ENCODE measurements around the gene TMEM51. TPM values are rescaled to one million over a fixed set of nuclear protein-coding genes. Genes with fewer than 3 reads are reported as not detected.

Gene TMEM51
- total and polyA plus RNA-seq, 2 of the 13 experiments (the other 11 are each of a cell fraction or from before 2014, with no cell fraction given) = 12.2 to 22.3 TPM

DNA sequence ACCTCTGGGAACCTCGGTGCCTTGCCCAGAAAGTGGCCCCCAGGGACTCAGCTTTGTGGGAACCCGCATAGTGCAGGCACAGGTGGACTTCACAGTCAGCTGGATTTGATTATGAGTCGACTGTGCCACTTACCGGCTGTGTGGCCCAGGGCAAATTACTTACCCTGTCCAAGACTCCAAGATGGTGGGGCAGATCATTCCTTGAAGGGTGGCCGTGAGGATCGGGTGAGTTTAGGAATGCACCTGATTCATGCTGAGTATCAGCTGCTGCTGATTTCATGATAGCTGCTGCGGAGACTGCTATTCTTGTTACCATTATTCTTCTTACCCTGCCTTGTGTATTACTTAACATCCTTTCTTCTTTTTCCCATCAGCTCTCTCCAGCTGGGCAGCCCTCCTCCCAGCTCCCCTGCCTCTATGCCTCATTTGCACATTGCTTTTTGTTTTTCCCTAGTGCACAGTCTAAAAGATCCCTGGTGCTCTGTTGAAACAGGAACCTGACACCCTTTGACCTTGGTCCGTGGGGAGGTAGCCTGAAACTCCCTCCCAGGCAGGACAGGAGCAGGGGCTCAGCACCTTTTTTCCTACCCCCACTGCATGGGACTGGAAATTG, 53.0 kb downstream of the TMEM51 start (continued):
- TF ChIP-seq NFKB2 (CRISPR knock-in tag; IDR thresholded peaks at IDR 0.05; ENCODE audit: borderline replicate concordance) = no peak
- TF ChIP-seq NKX3-1 (CRISPR knock-in tag; IDR thresholded peaks at IDR 0.05) = no peak
- no peak for TF ChIP-seq GATA4 (IDR thresholded peaks at IDR 0.05; ENCODE audit: borderline replicate concordance, low read depth)
- no peak for TF ChIP-seq ZNF496 (CRISPR knock-in tag; IDR thresholded peaks at IDR 0.05; ENCODE audit: insufficient replicate concordance)
- TF ChIP-seq KLF12 (CRISPR knock-in tag; IDR thresholded peaks at IDR 0.05; ENCODE audit: borderline replicate concordance) = no peak
- TF ChIP-seq ZNF263 (CRISPR knock-in tag; IDR thresholded peaks at IDR 0.05) = peak; percentile 90
- TF ChIP-seq, protein P1, sequence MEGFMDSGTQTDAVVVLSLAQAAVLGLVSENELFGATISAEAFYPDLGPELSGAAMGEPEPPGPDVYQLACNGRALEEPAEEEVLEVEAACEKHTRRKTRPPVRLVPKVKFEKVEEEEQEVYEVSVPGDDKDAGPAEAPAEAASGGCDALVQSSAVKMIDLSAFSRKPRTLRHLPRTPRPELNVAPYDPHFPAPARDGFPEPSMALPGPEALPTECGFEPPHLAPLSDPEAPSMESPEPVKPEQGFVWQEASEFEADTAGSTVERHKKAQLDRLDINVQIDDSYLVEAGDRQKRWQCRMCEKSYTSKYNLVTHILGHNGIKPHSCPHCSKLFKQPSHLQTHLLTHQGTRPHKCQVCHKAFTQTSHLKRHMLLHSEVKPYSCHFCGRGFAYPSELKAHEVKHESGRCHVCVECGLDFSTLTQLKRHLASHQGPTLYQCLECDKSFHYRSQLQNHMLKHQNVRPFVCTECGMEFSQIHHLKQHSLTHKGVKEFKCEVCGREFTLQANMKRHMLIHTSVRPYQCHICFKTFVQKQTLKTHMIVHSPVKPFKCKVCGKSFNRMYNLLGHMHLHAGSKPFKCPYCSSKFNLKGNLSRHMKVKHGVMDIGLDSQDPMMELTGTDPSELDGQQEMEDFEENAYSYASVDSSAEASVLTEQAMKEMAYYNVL (CRISPR knock-in tag; IDR thresholded peaks at IDR 0.05; ENCODE audit: borderline replicate concordance) = peak; percentile 84
- TF ChIP-seq ZNF780A (CRISPR knock-in tag; IDR thresholded peaks at IDR 0.05) = no peak
- no peak for TF ChIP-seq ZNF883 (CRISPR knock-in tag; IDR thresholded peaks at IDR 0.05; ENCODE audit: not compliant biosample characterization)
- TF ChIP-seq ZNF44 (CRISPR knock-in tag; IDR thresholded peaks at IDR 0.05) = no peak
- no peak for TF ChIP-seq ZIK1 (CRISPR knock-in tag; IDR thresholded peaks at IDR 0.05; ENCODE audit: borderline replicate concordance, low read depth)
- TF ChIP-seq KLF13 (CRISPR knock-in tag; IDR thresholded peaks at IDR 0.05) = no peak
- TF ChIP-seq, protein P2, sequence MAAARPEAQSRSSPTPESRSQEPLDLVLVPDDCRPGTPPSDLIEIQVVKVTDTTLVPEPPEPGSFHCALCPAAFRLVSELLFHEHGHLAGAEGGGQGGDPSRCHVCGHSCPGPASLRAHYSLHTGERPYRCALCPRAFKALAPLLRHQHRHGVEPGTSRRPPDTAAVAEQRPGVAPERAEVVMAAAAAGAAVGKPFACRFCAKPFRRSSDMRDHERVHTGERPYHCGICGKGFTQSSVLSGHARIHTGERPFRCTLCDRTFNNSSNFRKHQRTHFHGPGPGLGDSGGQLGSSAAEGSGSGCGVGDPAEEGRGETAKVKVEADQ (CRISPR knock-in tag; IDR thresholded peaks at IDR 0.05; ENCODE audit: borderline replicate concordance) = no peak
- TF ChIP-seq ZNF614 (CRISPR knock-in tag; IDR thresholded peaks at IDR 0.05; ENCODE audit: borderline replicate concordance) = no peak
- no peak for TF ChIP-seq ZNF577 (CRISPR knock-in tag; IDR thresholded peaks at IDR 0.05; ENCODE audit: borderline replicate concordance, low read depth)
- TF ChIP-seq ZNF615 (CRISPR knock-in tag; IDR thresholded peaks at IDR 0.05; ENCODE audit: borderline replicate concordance) = no peak
- TF ChIP-seq RBM22 (optimal IDR thresholded peaks at IDR 0.05; ENCODE audit: low read length) = peak; percentile 37
- TF ChIP-seq ZEB1 (IDR thresholded peaks at IDR 0.05; ENCODE audit: insufficient replicate concordance, low read depth) = no peak
- TF ChIP-seq, protein P3, sequence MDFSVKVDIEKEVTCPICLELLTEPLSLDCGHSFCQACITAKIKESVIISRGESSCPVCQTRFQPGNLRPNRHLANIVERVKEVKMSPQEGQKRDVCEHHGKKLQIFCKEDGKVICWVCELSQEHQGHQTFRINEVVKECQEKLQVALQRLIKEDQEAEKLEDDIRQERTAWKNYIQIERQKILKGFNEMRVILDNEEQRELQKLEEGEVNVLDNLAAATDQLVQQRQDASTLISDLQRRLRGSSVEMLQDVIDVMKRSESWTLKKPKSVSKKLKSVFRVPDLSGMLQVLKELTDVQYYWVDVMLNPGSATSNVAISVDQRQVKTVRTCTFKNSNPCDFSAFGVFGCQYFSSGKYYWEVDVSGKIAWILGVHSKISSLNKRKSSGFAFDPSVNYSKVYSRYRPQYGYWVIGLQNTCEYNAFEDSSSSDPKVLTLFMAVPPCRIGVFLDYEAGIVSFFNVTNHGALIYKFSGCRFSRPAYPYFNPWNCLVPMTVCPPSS (IDR thresholded peaks at IDR 0.05) = no peak
- TF ChIP-seq ZFP62 (CRISPR knock-in tag; IDR thresholded peaks at IDR 0.05) = no peak
- no peak for TF ChIP-seq ZFYVE20 (CRISPR knock-in tag; IDR thresholded peaks at IDR 0.05; ENCODE audit: borderline replicate concordance, low read depth)
- TF ChIP-seq SNAI1 (CRISPR knock-in tag; IDR thresholded peaks at IDR 0.05; ENCODE audit: borderline replicate concordance) = no peak
- TF ChIP-seq TAF15 (IDR thresholded peaks at IDR 0.05; ENCODE audit: low read depth, low read length, poor library complexity, severe bottlenecking) = no peak
- TF ChIP-seq ZNF550 (CRISPR knock-in tag; IDR thresholded peaks at IDR 0.05; ENCODE audit: borderline replicate concordance) = no peak
- TF ChIP-seq, protein P4, sequence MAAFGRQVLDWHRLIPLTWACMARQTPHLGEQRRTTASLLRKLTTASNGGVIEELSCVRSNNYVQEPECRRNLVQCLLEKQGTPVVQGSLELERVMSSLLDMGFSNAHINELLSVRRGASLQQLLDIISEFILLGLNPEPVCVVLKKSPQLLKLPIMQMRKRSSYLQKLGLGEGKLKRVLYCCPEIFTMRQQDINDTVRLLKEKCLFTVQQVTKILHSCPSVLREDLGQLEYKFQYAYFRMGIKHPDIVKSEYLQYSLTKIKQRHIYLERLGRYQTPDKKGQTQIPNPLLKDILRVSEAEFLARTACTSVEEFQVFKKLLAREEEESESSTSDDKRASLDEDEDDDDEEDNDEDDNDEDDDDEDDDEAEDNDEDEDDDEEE (CRISPR knock-in tag; IDR thresholded peaks at IDR 0.05) = 0 out of 2 replicates have a peak, but pooled peaks have one; percentile 60
- no peak for TF ChIP-seq ZKSCAN5 (CRISPR knock-in tag; IDR thresholded peaks at IDR 0.05)
